GM12878 (cell line): ENCODE measurements around the gene MAFB. TPM values are rescaled to one million over a fixed set of nuclear protein-coding genes. Genes with fewer than 3 reads are reported as not detected.

Source experiments
- ATAC-seq: fragments of 200-7000 bp; cut with Tn5 transposase; 3 replicates; pipeline ENCODE4 v1.9.1; 2020; ENCODE audit warnings: mild to moderate bottlenecking, moderate library complexity
- BruUV-seq: library from RNA; stranded (reverse); fragments of 400-500 nt; replicated peaks from 2 replicates; lab custom pipeline; 2021; lab: Mats Ljungman, UMichigan
- CTCF ChIA-PET: fragments of 300-600 bp; sonication (Branson Sonifier 250); formaldehyde crosslinking; extraction: SDS; loops from one replicate; lab custom pipeline; 2021; ENCODE audit warnings: inconsistent platforms; lab: Yijun Ruan, JAX
- POLR2A ChIA-PET: fragments of 350-600 bp; formaldehyde crosslinking; extraction: SDS; loops from one replicate; lab custom pipeline; 2021; ENCODE audit warnings: inconsistent platforms; lab: Charles Lee
- RAD21 ChIA-PET: fragments of 300-600 bp; sonication (Branson Sonifier 250); formaldehyde crosslinking; loops from one replicate; lab custom pipeline; 2023; ENCODE audit warnings: antibody characterized with exemption; ENCODE audit not compliant: unreplicated experiment; lab: Charles Lee
- SMC1A ChIA-PET: fragments of 300-600 bp; sonication (Branson Sonifier 250); formaldehyde crosslinking; loops from one replicate; lab custom pipeline; 2023; ENCODE audit not compliant: unreplicated experiment, uncharacterized antibody; lab: Charles Lee
- DNase-seq: peaks from one replicate; pipeline ENCODE4 v3.0.0-alpha.2; 2011; ENCODE audit warnings: low read depth, low spot score
- FAIRE-seq: peaks from 3 replicates; lab custom pipeline; 2011; peaks lifted over from hg19 to GRCh38; lab: Jason Lieb, UNC
- H2AFZ ChIP-seq: 2 replicates; pipeline ENCODE4 v1.6.0; 2011; ENCODE audit warnings: low read depth, low read length, control low read depth; ENCODE audit not compliant: control insufficient read depth
- H3K27ac ChIP-seq: 2 replicates; pipeline ENCODE4 v1.5.1; 2011; ENCODE audit warnings: control low read depth; ENCODE audit not compliant: control insufficient read depth, insufficient read depth
- H3K27me3 ChIP-seq, 2 experiments: replicated peaks in 1 of 2; 2 replicates each; pipeline versions ENCODE4 v1.6.0 to v1.6.1; 2011; ENCODE audit warnings: low read length in 1 of 2; ENCODE audit not compliant: control insufficient read depth in 2 of 2, insufficient read depth in 2 of 2
- H3K36me3 ChIP-seq, 2 experiments: 2 replicates each; pipeline ENCODE4 v1.5.1; 2011; ENCODE audit warnings: low read length in 1 of 2; ENCODE audit not compliant: control insufficient read depth in 2 of 2, insufficient read depth in 2 of 2
- H3K4me1 ChIP-seq: 2 replicates; pipeline ENCODE4 v1.6.1; 2011; ENCODE audit warnings: mild to moderate bottlenecking, low read length, moderate library complexity, mixed read lengths; ENCODE audit not compliant: control insufficient read depth, insufficient read depth
- H3K4me2 ChIP-seq: 2 replicates; pipeline ENCODE4 v1.6.0; 2011; ENCODE audit warnings: control low read depth; ENCODE audit not compliant: control insufficient read depth, insufficient read depth
- H3K4me3 ChIP-seq: fragments of 200-600 bp; sonication (generic); 2 replicates; pipeline ENCODE4 v1.5.1; 2016
- H3K79me2 ChIP-seq: 2 replicates; pipeline ENCODE4 v1.6.0; 2011; ENCODE audit warnings: low read length; ENCODE audit not compliant: control insufficient read depth, insufficient read depth
- H3K9ac ChIP-seq: 2 replicates; pipeline ENCODE4 v1.8.0; 2011; ENCODE audit warnings: low read length, control low read depth, mixed read lengths; ENCODE audit not compliant: control insufficient read depth, insufficient read depth
- H3K9me3 ChIP-seq: replicated peaks from 3 replicates; pipeline ENCODE4 v1.5.1; 2011; ENCODE audit warnings: mild to moderate bottlenecking, low read length; ENCODE audit not compliant: control insufficient read depth, insufficient read depth
- H4K20me1 ChIP-seq: 2 replicates; pipeline ENCODE4 v1.6.0; 2011; ENCODE audit not compliant: control insufficient read depth, insufficient read depth
- CBX3 ChIP-seq: fragments of 200-600 bp; sonication (generic); IDR thresholded peaks from 2 replicates; pipeline ENCODE4 v1.6.1; 2016; ENCODE audit warnings: low read depth, borderline replicate concordance
- CHD1 ChIP-seq: IDR thresholded peaks from 2 replicates; pipeline ENCODE4 v1.6.1; 2012; ENCODE audit warnings: low read depth, low read length, improper control_type of control experiment
- FOS ChIP-seq: IDR thresholded peaks from 3 replicates; pipeline ENCODE4 v1.6.1; 2011; ENCODE audit warnings: borderline replicate concordance; ENCODE audit not compliant: insufficient read length; ENCODE audit errors: extremely low read depth
- FOXM1 ChIP-seq: IDR thresholded peaks from 2 replicates; pipeline ENCODE4 v1.6.1; 2012; ENCODE audit warnings: low read depth, mild to moderate bottlenecking, inconsistent platforms, low read length, moderate library complexity
- KDM1A ChIP-seq: fragments of 200-600 bp; sonication (generic); IDR thresholded peaks from 2 replicates; pipeline ENCODE4 v1.6.1; 2016; ENCODE audit warnings: borderline replicate concordance
- RELA ChIP-seq: fragments of 450-650 bp; IDR thresholded peaks from 2 replicates; pipeline ENCODE4 v1.8.0; 2014; ENCODE audit warnings: borderline replicate concordance; ENCODE audit not compliant: partially characterized antibody
- SMARCA5 ChIP-seq: fragments of 450-650 bp; IDR thresholded peaks from 2 replicates; pipeline ENCODE4 v1.6.1; 2017; ENCODE audit warnings: mild to moderate bottlenecking
- SP1 ChIP-seq: IDR thresholded peaks from one replicate; pipeline ENCODE4 v1.6.1; 2011; ENCODE audit warnings: low read depth, low read length
- SUZ12 ChIP-seq: fragments of 200-600 bp; sonication (generic); IDR thresholded peaks from one replicate; pipeline ENCODE4 v1.6.1; 2018; ENCODE audit warnings: antibody characterized with exemption, mild to moderate bottlenecking; ENCODE audit not compliant: unreplicated experiment
- TAF1 ChIP-seq: IDR thresholded peaks from 2 replicates; pipeline ENCODE4 v1.6.1; 2011; ENCODE audit warnings: mild to moderate bottlenecking, low read depth, low read length, borderline replicate concordance
- USF2 ChIP-seq: IDR thresholded peaks from 2 replicates; pipeline ENCODE4 v1.6.1; 2011; ENCODE audit warnings: low read depth, low read length, improper control_type of control experiment, borderline replicate concordance
- WGBS: methylation state at CpG from one replicate; pipeline ENCODE4 v1.1.6; 2016; ENCODE audit warnings: low lambda C conversion rate; ENCODE audit not compliant: insufficient replicate concordance, insufficient coverage; ENCODE audit errors: missing lambda C conversion rate; 5-methylcytosine and 5-hydroxymethylcytosine counted together
- in situ Hi-C: fragments of 300-500 bp; cut with MboI; formaldehyde crosslinking; loops from 9 replicates; pipeline ENCODE4 v1.14.3; 2018; ENCODE audit warnings: mixed read lengths
- intact Hi-C: fragments of 100-400 bp; cut with micrococcal nuclease; formaldehyde crosslinking; loops from one replicate; pipeline ENCODE4 v1.14.2; 2022; ENCODE audit not compliant: unreplicated experiment
- polyA plus RNA-seq, 11 experiments: library from polyadenylated mRNA; depleted of rRNA in 4 of 11; unstranded in 6 of 11; stranded (reverse) in 5 of 11; fragments of >200 nt; fragmentation: Nextera tagmentation in 4 of 11; fragmentation: Illumina TruSeq in 1 of 11; extraction: Ambion mirVana in 4 of 11; extraction: Trizol in 1 of 11; gene quantifications; 1 replicate in 1 of 11; 2 replicates in 10 of 11; pipeline versions ENCODE4 v1.2.1 to v1.2.3, GENCODE V29; 2011 to 2016; ENCODE audit warnings: inconsistent platforms in 2 of 11, missing spikeins in 2 of 11, low read depth in 1 of 11
- total RNA-seq, 4 experiments: library from RNA; depleted of rRNA in 3 of 4; stranded (reverse); fragments of >200 nt in 3 of 4; fragmentation: Illumina TruSeq in 1 of 4; extraction: Trizol in 1 of 4; gene quantifications; 2 replicates each; pipeline versions ENCODE4 v1.2.1 to v1.2.3, GENCODE V29; 2013 to 2021
- TF ChIP-seq, protein P1 (sequence below): IDR thresholded peaks from 2 replicates; pipeline ENCODE4 v1.6.1; 2012; ENCODE audit warnings: low read depth, low read length, improper control_type of control experiment
- TF ChIP-seq, protein P2 (sequence below): fragments of 450-650 bp; IDR thresholded peaks from 2 replicates; pipeline ENCODE4 v1.6.1; 2017; ENCODE audit warnings: mild to moderate bottlenecking, low read depth, inconsistent platforms; ENCODE audit not compliant: poor library complexity, severe bottlenecking
- TF ChIP-seq, protein P3 (sequence below): fragments of 450-650 bp; IDR thresholded peaks from 2 replicates; pipeline ENCODE4 v1.6.1; 2018; ENCODE audit warnings: mild to moderate bottlenecking, low read depth, moderate library complexity; ENCODE audit not compliant: partially characterized antibody
- TF ChIP-seq, protein P4 (sequence below): fragments of 450-650 bp; IDR thresholded peaks from 2 replicates; pipeline ENCODE4 v1.6.1; 2017; ENCODE audit warnings: borderline replicate concordance

The MAFB gene
- total and polyA plus RNA-seq, 10 of the 15 experiments (the other 5 are each of a cell fraction or from before 2014, with no cell fraction given), result 0.01 to 0.08 (median 0.01) TPM; not detected in 7

- ATAC-seq (no peak), DNase-seq (no peak), FAIRE-seq (no peak)
- H3K79me2 ChIP-seq, result no peaks in the 10 kb centered on the region
- H2AFZ ChIP-seq, result no peak overlapping the region
- intact Hi-C loops, result no loop called here
- no TSS peak for BruUV-seq
- no peak overlapping the region for H3K27ac ChIP-seq
- H3K4me3 ChIP-seq, result no peak overlapping the region
- no peaks in the 10 kb centered on the region for H4K20me1 ChIP-seq
- H3K36me3 ChIP-seq, result no peaks in the 10 kb centered on the region
- H3K4me2 ChIP-seq, result no peak overlapping the region
- no peaks in the 10 kb centered on the region for H3K4me1 ChIP-seq
- H3K9me3 ChIP-seq, result no peaks in the 10 kb centered on the region
- SMC1A ChIA-PET, result no interaction called here
- 0% methylated on average over 2 of the region's 2 CpGs for WGBS
- in situ Hi-C loops, result no loop called here
- peaks cover 2 to 6% of the 10 kb centered on the region in 2 experiments; a peak in 3 of 4 replicates for H3K27me3 ChIP-seq
- POLR2A ChIA-PET, result no interaction called here
- RAD21 ChIA-PET, result no interaction called here
- CTCF ChIA-PET, result no interaction called here
- no peak overlapping the region for H3K9ac ChIP-seq
- TF ChIP-seq RELA, result no peak
- TF ChIP-seq, protein P1, sequence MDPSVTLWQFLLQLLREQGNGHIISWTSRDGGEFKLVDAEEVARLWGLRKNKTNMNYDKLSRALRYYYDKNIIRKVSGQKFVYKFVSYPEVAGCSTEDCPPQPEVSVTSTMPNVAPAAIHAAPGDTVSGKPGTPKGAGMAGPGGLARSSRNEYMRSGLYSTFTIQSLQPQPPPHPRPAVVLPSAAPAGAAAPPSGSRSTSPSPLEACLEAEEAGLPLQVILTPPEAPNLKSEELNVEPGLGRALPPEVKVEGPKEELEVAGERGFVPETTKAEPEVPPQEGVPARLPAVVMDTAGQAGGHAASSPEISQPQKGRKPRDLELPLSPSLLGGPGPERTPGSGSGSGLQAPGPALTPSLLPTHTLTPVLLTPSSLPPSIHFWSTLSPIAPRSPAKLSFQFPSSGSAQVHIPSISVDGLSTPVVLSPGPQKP, result no peak
- TF ChIP-seq, protein P2, sequence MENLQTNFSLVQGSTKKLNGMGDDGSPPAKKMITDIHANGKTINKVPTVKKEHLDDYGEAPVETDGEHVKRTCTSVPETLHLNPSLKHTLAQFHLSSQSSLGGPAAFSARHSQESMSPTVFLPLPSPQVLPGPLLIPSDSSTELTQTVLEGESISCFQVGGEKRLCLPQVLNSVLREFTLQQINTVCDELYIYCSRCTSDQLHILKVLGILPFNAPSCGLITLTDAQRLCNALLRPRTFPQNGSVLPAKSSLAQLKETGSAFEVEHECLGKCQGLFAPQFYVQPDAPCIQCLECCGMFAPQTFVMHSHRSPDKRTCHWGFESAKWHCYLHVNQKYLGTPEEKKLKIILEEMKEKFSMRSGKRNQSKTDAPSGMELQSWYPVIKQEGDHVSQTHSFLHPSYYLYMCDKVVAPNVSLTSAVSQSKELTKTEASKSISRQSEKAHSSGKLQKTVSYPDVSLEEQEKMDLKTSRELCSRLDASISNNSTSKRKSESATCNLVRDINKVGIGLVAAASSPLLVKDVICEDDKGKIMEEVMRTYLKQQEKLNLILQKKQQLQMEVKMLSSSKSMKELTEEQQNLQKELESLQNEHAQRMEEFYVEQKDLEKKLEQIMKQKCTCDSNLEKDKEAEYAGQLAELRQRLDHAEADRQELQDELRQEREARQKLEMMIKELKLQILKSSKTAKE, result no peak
- TF ChIP-seq SP1, result no peak
- no peak for TF ChIP-seq CHD1
- TF ChIP-seq SUZ12, result no peak
- TF ChIP-seq USF2, result no peak
- TF ChIP-seq FOS, result no peak
- TF ChIP-seq SMARCA5, result no peak
- no peak for TF ChIP-seq CBX3
- TF ChIP-seq, protein P3, sequence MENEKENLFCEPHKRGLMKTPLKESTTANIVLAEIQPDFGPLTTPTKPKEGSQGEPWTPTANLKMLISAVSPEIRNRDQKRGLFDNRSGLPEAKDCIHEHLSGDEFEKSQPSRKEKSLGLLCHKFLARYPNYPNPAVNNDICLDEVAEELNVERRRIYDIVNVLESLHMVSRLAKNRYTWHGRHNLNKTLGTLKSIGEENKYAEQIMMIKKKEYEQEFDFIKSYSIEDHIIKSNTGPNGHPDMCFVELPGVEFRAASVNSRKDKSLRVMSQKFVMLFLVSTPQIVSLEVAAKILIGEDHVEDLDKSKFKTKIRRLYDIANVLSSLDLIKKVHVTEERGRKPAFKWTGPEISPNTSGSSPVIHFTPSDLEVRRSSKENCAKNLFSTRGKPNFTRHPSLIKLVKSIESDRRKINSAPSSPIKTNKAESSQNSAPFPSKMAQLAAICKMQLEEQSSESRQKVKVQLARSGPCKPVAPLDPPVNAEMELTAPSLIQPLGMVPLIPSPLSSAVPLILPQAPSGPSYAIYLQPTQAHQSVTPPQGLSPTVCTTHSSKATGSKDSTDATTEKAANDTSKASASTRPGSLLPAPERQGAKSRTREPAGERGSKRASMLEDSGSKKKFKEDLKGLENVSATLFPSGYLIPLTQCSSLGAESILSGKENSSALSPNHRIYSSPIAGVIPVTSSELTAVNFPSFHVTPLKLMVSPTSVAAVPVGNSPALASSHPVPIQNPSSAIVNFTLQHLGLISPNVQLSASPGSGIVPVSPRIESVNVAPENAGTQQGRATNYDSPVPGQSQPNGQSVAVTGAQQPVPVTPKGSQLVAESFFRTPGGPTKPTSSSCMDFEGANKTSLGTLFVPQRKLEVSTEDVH, result no peak
- TF ChIP-seq FOXM1, result no peak
- TF ChIP-seq TAF1, result no peak
- TF ChIP-seq KDM1A, result no peak
- TF ChIP-seq, protein P4, sequence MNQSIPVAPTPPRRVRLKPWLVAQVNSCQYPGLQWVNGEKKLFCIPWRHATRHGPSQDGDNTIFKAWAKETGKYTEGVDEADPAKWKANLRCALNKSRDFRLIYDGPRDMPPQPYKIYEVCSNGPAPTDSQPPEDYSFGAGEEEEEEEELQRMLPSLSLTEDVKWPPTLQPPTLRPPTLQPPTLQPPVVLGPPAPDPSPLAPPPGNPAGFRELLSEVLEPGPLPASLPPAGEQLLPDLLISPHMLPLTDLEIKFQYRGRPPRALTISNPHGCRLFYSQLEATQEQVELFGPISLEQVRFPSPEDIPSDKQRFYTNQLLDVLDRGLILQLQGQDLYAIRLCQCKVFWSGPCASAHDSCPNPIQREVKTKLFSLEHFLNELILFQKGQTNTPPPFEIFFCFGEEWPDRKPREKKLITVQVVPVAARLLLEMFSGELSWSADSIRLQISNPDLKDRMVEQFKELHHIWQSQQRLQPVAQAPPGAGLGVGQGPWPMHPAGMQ, result no peak
Observed at GRCh38 chr20:40651151-40651550, 37.9 kb downstream of the MAFB start.
